SK-N-SH (cell line): ENCODE measurements around the gene MCUB. TPM values are rescaled to one million over a fixed set of nuclear protein-coding genes. Genes with fewer than 3 reads are reported as not detected.

ENCODE experiments used
- CTCF ChIA-PET: fragments of 300-600, 350-600 bp; formaldehyde crosslinking; extraction: SDS; loops from one replicate; lab custom pipeline; 2021; lab: Yijun Ruan, JAX
- POLR2A ChIA-PET: fragments of 350-600 bp; sonication (Branson Sonifier 250); formaldehyde crosslinking; extraction: SDS; loops from one replicate; lab custom pipeline; 2020; ENCODE audit warnings: antibody characterized with exemption, inconsistent platforms; lab: Yijun Ruan, JAX
- DNase-seq: peaks from one replicate; pipeline ENCODE4 v3.0.0; 2012
- H2AFZ ChIP-seq: fragments of 200-600 bp; sonication (generic); 2 replicates; pipeline ENCODE4 v1.8.1; 2016; ENCODE audit warnings: antibody characterized with exemption, mild to moderate bottlenecking, low read depth
- H3F3A ChIP-seq: fragments of 200-600 bp; sonication (generic); replicated peaks from 2 replicates; pipeline ENCODE3; 2016; ENCODE audit warnings: antibody characterized with exemption, mild to moderate bottlenecking; ENCODE audit not compliant: insufficient read depth
- H3K27ac ChIP-seq, 2 experiments: fragments of 200-500 bp in 1 of 2; fragments of 200-600 bp in 1 of 2; sonication (Bioruptor generic) in 1 of 2; sonication (generic), shearing (Covaris generic) in 1 of 2; 2 replicates each; pipeline versions ENCODE4 v1.5.1 to v1.6.1; 2014 to 2016; ENCODE audit warnings: low read depth in 2 of 2, inconsistent platforms in 1 of 2, low read length in 1 of 2, mild to moderate bottlenecking in 1 of 2, mixed read lengths in 1 of 2
- H3K27me3 ChIP-seq: fragments of 200-600 bp; sonication (generic), shearing (Covaris generic); 2 replicates; pipeline ENCODE4 v1.6.1; 2016; ENCODE audit warnings: mixed run types; ENCODE audit not compliant: insufficient read depth
- H3K36me3 ChIP-seq, 2 experiments: fragments of 200-500 bp in 1 of 2; fragments of 200-600 bp in 1 of 2; sonication (Bioruptor generic) in 1 of 2; sonication (generic) in 1 of 2; replicated peaks in 1 of 2; 2 replicates each; pipeline versions ENCODE3 to v1.5.1; 2014 to 2016; ENCODE audit warnings: low read length in 1 of 2, mild to moderate bottlenecking in 1 of 2; ENCODE audit not compliant: insufficient read depth in 2 of 2, control insufficient read depth in 1 of 2
- H3K4me1 ChIP-seq, 2 experiments: fragments of 200-500 bp in 1 of 2; fragments of 200-600 bp in 1 of 2; sonication (Bioruptor generic) in 1 of 2; sonication (generic), shearing (Covaris generic) in 1 of 2; 2 replicates each; pipeline versions ENCODE4 v1.5.1 to v1.6.1; 2014 to 2016; ENCODE audit warnings: low read depth in 1 of 2, low read length in 1 of 2, mixed run types in 1 of 2; ENCODE audit not compliant: insufficient read depth in 2 of 2, control insufficient read depth in 1 of 2
- H3K4me2 ChIP-seq: fragments of 200-600 bp; sonication (generic), shearing (Covaris generic); 2 replicates; pipeline ENCODE4 v1.6.1; 2017; ENCODE audit warnings: mixed run types
- H3K4me3 ChIP-seq, 2 experiments: fragments of 200-500 bp in 1 of 2; fragments of 200-600 bp in 1 of 2; sonication (Bioruptor generic) in 1 of 2; sonication (generic), shearing (Covaris generic) in 1 of 2; 2 replicates each; pipeline versions ENCODE4 v1.5.1 to v1.8.1; 2014 to 2016; ENCODE audit warnings: low read depth in 2 of 2, inconsistent platforms in 1 of 2, low read length in 1 of 2, mild to moderate bottlenecking in 1 of 2, mixed read lengths in 1 of 2, moderate library complexity in 1 of 2
- H3K79me2 ChIP-seq: fragments of 200-600 bp; sonication (generic); 2 replicates; pipeline ENCODE4 v1.8.1; 2017; ENCODE audit warnings: mild to moderate bottlenecking; ENCODE audit not compliant: insufficient read depth
- H3K9ac ChIP-seq: fragments of 200-600 bp; sonication (generic); 2 replicates; pipeline ENCODE4 v1.6.1; 2017; ENCODE audit warnings: mixed run types
- H3K9me2 ChIP-seq: fragments of 200-600 bp; sonication (generic); 2 replicates; pipeline ENCODE4 v1.6.1; 2017; ENCODE audit warnings: mixed run types
- H3K9me3 ChIP-seq: fragments of 200-600 bp; sonication (generic); 2 replicates; pipeline ENCODE4 v1.6.1; 2017; ENCODE audit warnings: mixed run types, mild to moderate bottlenecking, moderate library complexity
- H4K20me1 ChIP-seq: fragments of 200-600 bp; sonication (generic); 2 replicates; pipeline ENCODE4 v1.6.1; 2017; ENCODE audit warnings: mild to moderate bottlenecking, mixed run types; ENCODE audit not compliant: insufficient read depth
- CHD2 ChIP-seq: fragments of 150-350 bp; IDR thresholded peaks from 2 replicates; pipeline ENCODE4 v1.6.1; 2018; ENCODE audit warnings: low read length; ENCODE audit not compliant: partially characterized antibody
- EP300 ChIP-seq, 2 experiments: IDR thresholded peaks; 2 replicates each; pipeline versions ENCODE4 v1.4.0 to v1.6.1; 2012; ENCODE audit warnings: borderline replicate concordance in 1 of 2, low read depth in 1 of 2, low read length in 1 of 2
- EZH2phosphoT487 ChIP-seq: fragments of 200-600 bp; sonication (generic); IDR thresholded peaks from 2 replicates; pipeline ENCODE4 v1.6.1; 2017; ENCODE audit warnings: low read depth, mixed run types, mild to moderate bottlenecking, antibody characterized with exemption, moderate library complexity, borderline replicate concordance
- GABPA ChIP-seq: IDR thresholded peaks from 2 replicates; pipeline ENCODE4 v1.4.0; 2012; ENCODE audit warnings: low read depth, mild to moderate bottlenecking
- GATA2 ChIP-seq: sonication (generic); formaldehyde crosslinking; IDR thresholded peaks from 2 replicates; pipeline ENCODE4 v1.5.0; 2020; ENCODE audit warnings: mild to moderate bottlenecking, missing genetic modification reagents
- IRF3 ChIP-seq: fragments of 150-350 bp; IDR thresholded peaks from 2 replicates; pipeline ENCODE4 v1.6.1; 2016; ENCODE audit warnings: mild to moderate bottlenecking, low read depth, low read length
- JUND ChIP-seq: IDR thresholded peaks from 2 replicates; pipeline ENCODE4 v1.4.0; 2012
- MAX ChIP-seq: IDR thresholded peaks from 2 replicates; pipeline ENCODE4 v1.4.0; 2012; ENCODE audit warnings: low read depth
- NFIC ChIP-seq: IDR thresholded peaks from 2 replicates; pipeline ENCODE4 v1.4.0; 2012; ENCODE audit warnings: borderline replicate concordance
- NRF1 ChIP-seq: IDR thresholded peaks from 2 replicates; pipeline ENCODE4 v1.6.1; 2012; ENCODE audit warnings: low read depth, mild to moderate bottlenecking, low read length
- PBX3 ChIP-seq: IDR thresholded peaks from 2 replicates; pipeline ENCODE4; 2012
- POLR2AphosphoS5 ChIP-seq: IDR thresholded peaks from 2 replicates; pipeline ENCODE4 v1.6.1; 2012; ENCODE audit warnings: low read depth, low read length
- RCOR1 ChIP-seq: fragments of 150-350 bp; IDR thresholded peaks from 2 replicates; pipeline ENCODE4 v1.6.1; 2017; ENCODE audit warnings: antibody characterized with exemption, low read length
- RFX5 ChIP-seq: IDR thresholded peaks from 2 replicates; pipeline ENCODE4 v1.6.1; 2012; ENCODE audit warnings: mild to moderate bottlenecking, improper control_type of control experiment, low read length
- USF2 ChIP-seq: fragments of 150-350 bp; IDR thresholded peaks from 2 replicates; pipeline ENCODE4 v1.6.1; 2017; ENCODE audit warnings: antibody characterized with exemption, low read length, low read depth, borderline replicate concordance
- YY1 ChIP-seq: IDR thresholded peaks from 2 replicates; pipeline ENCODE4 v1.4.0; 2012; ENCODE audit warnings: low read depth, mild to moderate bottlenecking
- ZBTB33 ChIP-seq: IDR thresholded peaks from 2 replicates; pipeline ENCODE4 v1.4.0; 2012; ENCODE audit warnings: low read depth, borderline replicate concordance
- WGBS: methylation state at CpG from one replicate; pipeline ENCODE4 v1.1.6; 2017; ENCODE audit warnings: low lambda C conversion rate; 5-methylcytosine and 5-hydroxymethylcytosine counted together
- polyA plus RNA-seq, 3 experiments: library from polyadenylated mRNA; depleted of rRNA; stranded (reverse); fragments of >200 nt; gene quantifications; 2 replicates each; pipeline ENCODE4 v1.2.3, GENCODE V29; 2012

MCUB gene
- polyA plus RNA-seq, 1 of the 3 experiments (the other 2 are of a cell fraction) = 39.3 TPM

GRCh38 chr4:109615742-109616141 is 55.7 kb downstream of the MCUB start:
- H3K27me3 ChIP-seq = no peaks in the 10 kb centered on the region
- H3K9me3 ChIP-seq = no peaks in the 10 kb centered on the region
- no peak overlapping the region for H3K9ac ChIP-seq
- H3K79me2 ChIP-seq = no peaks in the 10 kb centered on the region
- ChIA-PET POLR2A (no interaction called here), CTCF (interaction anchor here (0.7 kb wide), 1 partner anchor 9 kb away, joined by 3 read pairs; no protein-coding TSS in a partner anchor)
- TF ChIP-seq IRF3 (no peak), GATA2 (CRISPR knock-in tag) (no peak), GABPA (no peak)
- no peaks in the 10 kb centered on the region for H3K36me3 ChIP-seq
- H3K4me1 ChIP-seq = no peaks in the 10 kb centered on the region
- no peaks in the 10 kb centered on the region for H3F3A ChIP-seq
- H3K4me2 ChIP-seq = no peak overlapping the region
- H4K20me1 ChIP-seq = no peaks in the 10 kb centered on the region
- no peak overlapping the region for H3K4me3 ChIP-seq
- no peak for DNase-seq
- no peak overlapping the region for H2AFZ ChIP-seq
- WGBS = 95% methylated on average over 2 of the region's 2 CpGs
- no peaks in the 10 kb centered on the region for H3K9me2 ChIP-seq
- no peak overlapping the region for H3K27ac ChIP-seq

GRCh38 chr4:109616243-109616642 is 56.2 kb downstream of the MCUB start:
- ChIA-PET POLR2A (no interaction called here), CTCF (interaction anchor here (0.7 kb wide), 1 partner anchor 9 kb away, joined by 3 read pairs; no protein-coding TSS in a partner anchor)
- H3K4me3 ChIP-seq = no peak overlapping the region
- H3F3A ChIP-seq = no peaks in the 10 kb centered on the region
- H3K9me2 ChIP-seq = no peaks in the 10 kb centered on the region
- H3K27me3 ChIP-seq = no peaks in the 10 kb centered on the region
- 96% methylated on average over 1 of the region's 1 CpG for WGBS
- TF ChIP-seq MAX (no peak), JUND (no peak), YY1 (no peak), IRF3 (no peak), EZH2phosphoT487 (no peak), NRF1 (no peak), USF2 (no peak), PBX3 (no peak), RCOR1 (no peak), RFX5 (no peak), ZBTB33 (no peak), NFIC (no peak), EP300 (IDR thresholded peaks at IDR 0.05; ENCODE audit: borderline replicate concordance in 1 of 2, low read depth in 1 of 2, low read length in 1 of 2) (no peak), POLR2AphosphoS5 (no peak), CHD2 (no peak)
- H3K79me2 ChIP-seq = no peaks in the 10 kb centered on the region
- no peak for DNase-seq
- H2AFZ ChIP-seq = no peak overlapping the region
- H3K27ac ChIP-seq = no peak overlapping the region
- H4K20me1 ChIP-seq = no peaks in the 10 kb centered on the region
- no peak overlapping the region for H3K9ac ChIP-seq
- no peaks in the 10 kb centered on the region for H3K9me3 ChIP-seq
- no peak overlapping the region for H3K4me2 ChIP-seq
- no peaks in the 10 kb centered on the region for H3K4me1 ChIP-seq
- H3K36me3 ChIP-seq = no peaks in the 10 kb centered on the region
